Measurements from ENCODE around the gene CAPN9.
"Not testable (repeated sequence)": the region's sequence is repeated elsewhere in the genome, so short reads cannot be mapped to it uniquely, and the experiment has no call there.

Gene CAPN9

GRCh38 chr1:230747127-230747730 is at the start of gene CAPN9:
CAPN9 (plus strand) TSS chr1:230747388; CDS start chr1:230747497, 109 bp downstream.
- DNase-seq, result no peak
- no peak for TF ChIP-seq POLR2A (IDR thresholded peaks at IDR 0.05; ENCODE audit: low read length)
- TF ChIP-seq GATA1 (IDR thresholded peaks at IDR 0.05; ENCODE audit: low read depth, low read length), result no peak

GRCh38 chr1:230698130-230698529 is 49.1 kb upstream of the CAPN9 start:
- no peak for DNase-seq
- TF ChIP-seq POLR2A (IDR thresholded peaks at IDR 0.05; ENCODE audit: low read length) (no peak), GATA1 (IDR thresholded peaks at IDR 0.05; ENCODE audit: low read depth, low read length) (no peak)

GRCh38 chr1:230698964-230699363 is 48.2 kb upstream of the CAPN9 start:
- DNase-seq, result not testable (repeated sequence)

- DNase-seq, result no peak
- TF ChIP-seq GATA1 (IDR thresholded peaks at IDR 0.05; ENCODE audit: low read depth, low read length), result no peak
- no peak for TF ChIP-seq POLR2A (IDR thresholded peaks at IDR 0.05; ENCODE audit: low read length)
Measured at GRCh38 chr1:230699716-230700115, 47.5 kb upstream of the CAPN9 start.

GRCh38 chr1:230700132-230700531 is 47.1 kb upstream of the CAPN9 start:
- no peak for DNase-seq
- TF ChIP-seq GATA1 (IDR thresholded peaks at IDR 0.05; ENCODE audit: low read depth, low read length) (no peak), POLR2A (IDR thresholded peaks at IDR 0.05; ENCODE audit: low read length) (no peak)

GRCh38 chr1:230701434-230701833 is 45.8 kb upstream of the CAPN9 start:
- DNase-seq, result no peak
- TF ChIP-seq POLR2A (IDR thresholded peaks at IDR 0.05; ENCODE audit: low read length) (no peak), GATA1 (IDR thresholded peaks at IDR 0.05; ENCODE audit: low read depth, low read length) (no peak)

- no peak for DNase-seq
- TF ChIP-seq GATA1 (IDR thresholded peaks at IDR 0.05; ENCODE audit: low read depth, low read length) (no peak), POLR2A (IDR thresholded peaks at IDR 0.05; ENCODE audit: low read length) (no peak)
Measured at GRCh38 chr1:230701895-230702768, 45.1 kb upstream of the CAPN9 start.

- DNase-seq, result no peak
- TF ChIP-seq GATA1 (IDR thresholded peaks at IDR 0.05; ENCODE audit: low read depth, low read length) (no peak), POLR2A (IDR thresholded peaks at IDR 0.05; ENCODE audit: low read length) (no peak)
Measured at GRCh38 chr1:230702934-230703678, 44.1 kb upstream of the CAPN9 start.

GRCh38 chr1:230703679-230704385 is 43.4 kb upstream of the CAPN9 start:
- no peak for DNase-seq
- no peak for TF ChIP-seq GATA1 (IDR thresholded peaks at IDR 0.05; ENCODE audit: low read depth, low read length)
- TF ChIP-seq POLR2A (IDR thresholded peaks at IDR 0.05; ENCODE audit: low read length), result no peak

GRCh38 chr1:230704830-230705229 is 42.4 kb upstream of the CAPN9 start:
- TF ChIP-seq GATA1 (IDR thresholded peaks at IDR 0.05; ENCODE audit: low read depth, low read length) (no peak), POLR2A (IDR thresholded peaks at IDR 0.05; ENCODE audit: low read length) (no peak)
- DNase-seq, result no peak

GRCh38 chr1:230705289-230706019 is 41.7 kb upstream of the CAPN9 start:
- TF ChIP-seq GATA1 (IDR thresholded peaks at IDR 0.05; ENCODE audit: low read depth, low read length) (no peak), POLR2A (IDR thresholded peaks at IDR 0.05; ENCODE audit: low read length) (no peak)
- DNase-seq, result no peak

GRCh38 chr1:230706020-230706699 is 41.0 kb upstream of the CAPN9 start:
- no peak for DNase-seq
- no peak for TF ChIP-seq GATA1 (IDR thresholded peaks at IDR 0.05; ENCODE audit: low read depth, low read length)
- TF ChIP-seq POLR2A (IDR thresholded peaks at IDR 0.05; ENCODE audit: low read length), result no peak
